Nephron (organoid): ENCODE results near the gene ACTR3.

Experiments used
- H3K27ac Mint-ChIP-seq, 3 experiments: 2 replicates each; pipeline ENCODE4 v1.8.0; 2020; ENCODE audit warnings: mixed read lengths in 3 of 3, mild to moderate bottlenecking in 2 of 3, moderate library complexity in 1 of 3
- H3K27me3 Mint-ChIP-seq: 2 replicates; pipeline ENCODE4 v1.8.0; 2021; ENCODE audit warnings: low read depth, mild to moderate bottlenecking, moderate library complexity, mixed read lengths
- H3K36me3 Mint-ChIP-seq: 2 replicates; pipeline ENCODE4 v1.8.0; 2020; ENCODE audit warnings: low read depth, mixed read lengths
- H3K4me1 Mint-ChIP-seq: 2 replicates; pipeline ENCODE4 v1.8.0; 2020; ENCODE audit warnings: mixed read lengths
- H3K4me3 Mint-ChIP-seq, 3 experiments: 2 replicates each; pipeline ENCODE4 v1.8.0; 2020; ENCODE audit warnings: mild to moderate bottlenecking in 3 of 3, mixed read lengths in 3 of 3, moderate library complexity in 2 of 3
- H3K9me3 Mint-ChIP-seq: 2 replicates; pipeline ENCODE4 v1.8.0; 2020; ENCODE audit warnings: mixed read lengths
- CTCF ChIP-seq, 3 experiments: fragments of 200-600 bp; sonication (generic); IDR thresholded peaks; one replicate each; pipeline ENCODE4 v1.5.0; 2021; ENCODE audit warnings: antibody characterized with exemption in 3 of 3; ENCODE audit not compliant: unreplicated experiment in 3 of 3

The ACTR3 gene

GRCh38 chr2:113915082-113915819 lies 25.4 kb downstream of the ACTR3 start:
- Mint-ChIP-seq H3K36me3 (peaks cover 42% of the 10 kb centered on the region), H3K4me1 (peaks cover 8% of the 10 kb centered on the region), H3K4me3 (no peak overlapping the region), H3K27ac (no peak overlapping the region), H3K9me3 (no peaks in the 10 kb centered on the region), H3K27me3 (no peaks in the 10 kb centered on the region)
- no peak for TF ChIP-seq CTCF (IDR thresholded peaks at IDR 0.05; ENCODE audit: unreplicated experiment in 3 of 3)

- no peaks in the 10 kb centered on the region for H3K27me3 Mint-ChIP-seq
- no peak overlapping the region for H3K4me3 Mint-ChIP-seq
- no peak for TF ChIP-seq CTCF (IDR thresholded peaks at IDR 0.05; ENCODE audit: unreplicated experiment in 3 of 3)
- H3K4me1 Mint-ChIP-seq, result no peaks in the 10 kb centered on the region
- H3K9me3 Mint-ChIP-seq, result no peaks in the 10 kb centered on the region
- peaks cover 41% of the 10 kb centered on the region for H3K36me3 Mint-ChIP-seq
- H3K27ac Mint-ChIP-seq, result no peak overlapping the region
These were observed 28.3 kb downstream of the ACTR3 start for GRCh38 chr2:113918229-113918628.

GRCh38 chr2:113920996-113921395 lies 31.1 kb downstream of the ACTR3 start:
- H3K27ac Mint-ChIP-seq, result no peak overlapping the region
- H3K36me3 Mint-ChIP-seq, result peaks cover 45% of the 10 kb centered on the region
- H3K27me3 Mint-ChIP-seq, result no peaks in the 10 kb centered on the region
- H3K9me3 Mint-ChIP-seq, result no peaks in the 10 kb centered on the region
- TF ChIP-seq CTCF (IDR thresholded peaks at IDR 0.05; ENCODE audit: unreplicated experiment in 3 of 3), result no peak
- H3K4me3 Mint-ChIP-seq, result no peak overlapping the region
- no peaks in the 10 kb centered on the region for H3K4me1 Mint-ChIP-seq

GRCh38 chr2:113922335-113922734 lies 32.4 kb downstream of the ACTR3 start:
- Mint-ChIP-seq H3K27ac (no peak overlapping the region), H3K27me3 (no peaks in the 10 kb centered on the region), H3K4me1 (no peaks in the 10 kb centered on the region), H3K9me3 (no peaks in the 10 kb centered on the region), H3K36me3 (peaks cover 40% of the 10 kb centered on the region), H3K4me3 (no peak overlapping the region)
- TF ChIP-seq CTCF (IDR thresholded peaks at IDR 0.05; ENCODE audit: unreplicated experiment in 3 of 3), result no peak

- H3K4me3 Mint-ChIP-seq, result no peak overlapping the region
- no peak overlapping the region for H3K27ac Mint-ChIP-seq
- H3K27me3 Mint-ChIP-seq, result no peaks in the 10 kb centered on the region
- no peaks in the 10 kb centered on the region for H3K4me1 Mint-ChIP-seq
- peaks cover 36% of the 10 kb centered on the region for H3K36me3 Mint-ChIP-seq
- TF ChIP-seq CTCF (IDR thresholded peaks at IDR 0.05; ENCODE audit: unreplicated experiment in 3 of 3), result no peak
- no peaks in the 10 kb centered on the region for H3K9me3 Mint-ChIP-seq
These were observed 32.9 kb downstream of the ACTR3 start for GRCh38 chr2:113922784-113923183.

GRCh38 chr2:113925884-113926283 lies 36.0 kb downstream of the ACTR3 start:
- no peaks in the 10 kb centered on the region for H3K9me3 Mint-ChIP-seq
- no peak for TF ChIP-seq CTCF (IDR thresholded peaks at IDR 0.05; ENCODE audit: unreplicated experiment in 3 of 3)
- peaks cover 46% of the 10 kb centered on the region for H3K36me3 Mint-ChIP-seq
- no peak overlapping the region for H3K27ac Mint-ChIP-seq
- H3K4me1 Mint-ChIP-seq, result no peaks in the 10 kb centered on the region
- no peaks in the 10 kb centered on the region for H3K27me3 Mint-ChIP-seq
- no peak overlapping the region for H3K4me3 Mint-ChIP-seq
